AG08395 (cell line): ENCODE data around the gene PIWIL4.

Experiments used
- DNase-seq: peaks from one replicate; pipeline ENCODE4 v3.0.0; 2012; ENCODE audit warnings: mixed read lengths, low spot score

Gene PIWIL4

GRCh38 chr11:94567181-94567670 lies at the start of gene PIWIL4:
TSS of gene PIWIL4 (plus strand) at chr11:94567368. CDS start at chr11:94567519, 151 bp downstream.
- no peak for DNase-seq

- DNase-seq, result no peak
Observed at GRCh38 chr11:94518300-94518699, 48.9 kb upstream of the PIWIL4 start.

GRCh38 chr11:94519478-94520084 lies 47.6 kb upstream of the PIWIL4 start:
- peak; percentile 37 for DNase-seq

DNA sequence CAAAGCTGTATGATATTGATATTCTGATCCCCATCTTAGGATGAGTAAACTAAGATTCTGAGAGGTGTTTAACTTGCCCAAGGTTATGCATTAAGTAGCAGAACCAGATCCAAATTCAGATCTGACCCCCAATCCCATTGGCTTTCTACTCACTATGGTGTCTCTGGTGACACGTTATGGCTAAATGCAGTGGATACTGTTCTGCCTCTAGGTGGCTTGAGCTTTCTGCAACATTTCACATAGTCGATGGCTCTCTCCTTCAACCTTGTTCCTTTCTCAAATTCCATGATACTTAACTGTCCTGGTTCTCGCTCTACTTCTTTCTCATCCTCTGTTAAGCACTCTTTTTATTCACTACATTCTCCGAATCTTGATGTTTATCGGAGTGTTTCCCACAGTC lies 45.5 kb upstream of the PIWIL4 start:
- no peak for DNase-seq

DNA sequence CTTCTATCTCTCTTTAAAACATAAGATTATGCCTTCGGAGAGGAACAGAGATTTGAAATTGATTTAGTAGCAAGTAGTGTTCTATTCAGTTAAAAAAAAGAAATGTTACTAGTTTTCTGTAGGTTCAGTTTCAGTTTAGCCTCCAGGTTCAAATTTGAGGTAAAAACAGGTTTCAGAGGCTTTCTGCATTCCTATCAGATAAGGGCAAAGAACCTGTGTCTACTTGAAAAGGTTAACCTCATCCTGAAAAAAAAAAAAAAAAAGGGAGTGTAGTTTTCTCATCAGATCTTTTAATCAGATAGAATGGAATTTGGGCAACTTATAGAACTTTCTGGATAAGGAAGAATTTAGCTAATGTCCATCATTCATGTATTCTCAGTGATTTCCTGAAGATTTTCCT lies 42.8 kb upstream of the PIWIL4 start:
- DNase-seq, result no peak

DNA sequence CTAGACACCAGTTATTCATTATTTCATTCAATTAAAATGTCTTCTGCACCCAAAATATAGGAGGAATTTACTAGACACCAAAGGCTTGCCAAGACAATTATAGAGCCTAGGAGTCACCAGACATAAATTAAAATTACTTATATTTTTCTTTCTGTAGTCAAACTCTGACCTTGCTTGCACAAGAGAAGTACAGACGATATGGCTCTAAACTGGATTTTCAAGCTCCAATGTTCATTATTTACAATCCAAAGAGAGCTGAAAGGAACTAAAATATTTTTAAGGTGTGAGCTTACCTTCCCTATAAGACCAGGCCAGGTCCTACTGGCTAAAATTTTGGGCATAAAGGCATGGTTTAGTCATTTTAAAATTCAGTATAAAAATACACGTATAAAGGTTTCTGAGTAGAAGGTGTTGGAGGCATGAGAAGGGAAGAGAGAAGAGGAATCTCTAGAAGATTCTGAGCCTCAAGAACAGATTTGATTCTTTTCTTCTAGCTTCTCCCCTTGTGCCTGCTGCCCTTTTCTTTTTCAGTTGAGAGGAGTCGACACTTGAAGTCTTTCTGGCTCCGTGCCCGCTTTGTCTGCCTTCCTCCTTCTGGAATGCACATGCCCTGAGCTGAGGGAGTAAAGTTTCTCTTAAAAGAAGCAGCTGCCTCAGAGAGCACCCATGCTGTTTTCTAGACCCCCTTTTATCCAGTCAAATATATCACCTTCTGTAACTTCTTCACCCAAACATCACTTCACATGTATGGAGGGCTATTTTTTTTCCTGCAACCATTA lies 41.4 kb upstream of the PIWIL4 start:
- peak; percentile 53 for DNase-seq

GRCh38 chr11:94526645-94527438 lies 40.3 kb upstream of the PIWIL4 start:
- DNase-seq, result no peak

GRCh38 chr11:94528551-94528950 lies 38.6 kb upstream of the PIWIL4 start:
- DNase-seq, result no peak

DNA sequence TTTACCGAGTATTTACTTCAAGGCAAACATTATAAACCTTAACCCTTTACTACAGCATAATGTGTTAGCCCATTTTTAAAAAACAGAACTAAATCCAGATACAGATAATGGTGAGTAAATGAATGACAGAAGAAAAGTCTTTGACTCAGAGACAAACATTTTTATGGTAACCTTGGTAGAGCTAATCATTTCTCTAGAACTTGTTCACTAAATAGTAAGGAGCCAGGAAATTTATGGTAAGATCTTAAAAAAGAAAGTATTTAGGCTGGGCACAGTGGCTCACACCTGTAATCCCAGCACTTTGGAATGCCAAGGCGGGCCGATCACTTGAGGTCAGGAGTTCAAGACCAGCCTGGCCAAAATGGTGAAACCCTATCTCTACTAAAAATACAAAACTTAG lies 35.0 kb upstream of the PIWIL4 start:
- DNase-seq, result no peak

- DNase-seq, result no peak
Observed at GRCh38 chr11:94533206-94533605, 34.0 kb upstream of the PIWIL4 start.

- no peak for DNase-seq
Observed at GRCh38 chr11:94533696-94534630, 33.2 kb upstream of the PIWIL4 start.

DNA sequence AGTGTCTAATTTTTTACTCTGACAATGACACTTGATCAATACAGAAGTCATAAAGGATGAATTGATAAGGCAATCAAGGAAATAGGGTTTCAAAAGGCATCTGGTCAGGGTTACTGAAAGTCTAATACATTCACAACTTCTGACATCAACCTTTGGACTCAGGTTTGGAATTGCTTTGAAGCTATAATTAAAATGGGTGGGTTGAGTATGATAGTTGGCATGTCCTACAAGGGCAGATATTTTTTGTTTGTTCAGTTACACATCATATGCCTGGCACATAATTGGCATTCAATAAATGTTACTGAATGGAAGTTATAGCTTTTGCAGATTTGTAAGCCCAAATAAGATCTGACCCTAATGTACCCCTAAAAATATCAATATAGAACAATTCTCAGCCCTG lies 30.8 kb upstream of the PIWIL4 start:
- DNase-seq, result no peak

- peak; percentile 27 for DNase-seq
Observed at GRCh38 chr11:94537031-94537600, 30.1 kb upstream of the PIWIL4 start.

GRCh38 chr11:94539420-94539819 lies 27.7 kb upstream of the PIWIL4 start:
- no peak for DNase-seq

- peak; percentile 79 for DNase-seq
Observed at GRCh38 chr11:94543695-94544645, 23.2 kb upstream of the PIWIL4 start, which contains the start of gene FUT4. TSS of gene FUT4 (plus strand) at chr11:94543921. CDS start at chr11:94544134, 213 bp downstream.

DNA sequence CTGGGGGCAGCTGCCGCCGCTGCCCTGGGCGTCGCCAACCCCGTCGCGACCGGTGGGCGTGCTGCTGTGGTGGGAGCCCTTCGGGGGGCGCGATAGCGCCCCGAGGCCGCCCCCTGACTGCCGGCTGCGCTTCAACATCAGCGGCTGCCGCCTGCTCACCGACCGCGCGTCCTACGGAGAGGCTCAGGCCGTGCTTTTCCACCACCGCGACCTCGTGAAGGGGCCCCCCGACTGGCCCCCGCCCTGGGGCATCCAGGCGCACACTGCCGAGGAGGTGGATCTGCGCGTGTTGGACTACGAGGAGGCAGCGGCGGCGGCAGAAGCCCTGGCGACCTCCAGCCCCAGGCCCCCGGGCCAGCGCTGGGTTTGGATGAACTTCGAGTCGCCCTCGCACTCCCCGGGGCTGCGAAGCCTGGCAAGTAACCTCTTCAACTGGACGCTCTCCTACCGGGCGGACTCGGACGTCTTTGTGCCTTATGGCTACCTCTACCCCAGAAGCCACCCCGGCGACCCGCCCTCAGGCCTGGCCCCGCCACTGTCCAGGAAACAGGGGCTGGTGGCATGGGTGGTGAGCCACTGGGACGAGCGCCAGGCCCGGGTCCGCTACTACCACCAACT lies 22.4 kb upstream of the PIWIL4 start:
- no peak for DNase-seq

- DNase-seq, result no peak
Observed at GRCh38 chr11:94545264-94546161, 21.7 kb upstream of the PIWIL4 start.

- DNase-seq, result no peak
Observed at GRCh38 chr11:94546162-94546470, 21.1 kb upstream of the PIWIL4 start.

GRCh38 chr11:94546886-94547285 lies 20.3 kb upstream of the PIWIL4 start:
- no peak for DNase-seq
